HepG2 (cell line): Measurements from ENCODE around the gene GRK6. TPM values are rescaled to one million over a fixed set of nuclear protein-coding genes. Genes with fewer than 3 reads are reported as not detected.

Experiments
- ATAC-seq: fragments of 200-7000 bp; cut with Tn5 transposase; 3 replicates; pipeline ENCODE4 v1.9.1; 2020; ENCODE audit warnings: mild to moderate bottlenecking, moderate library complexity
- BruUV-seq: library from RNA; stranded (reverse); fragments of 400-500 nt; replicated peaks from 2 replicates; lab custom pipeline; 2021; lab: Mats Ljungman, UMichigan
- CTCF ChIA-PET: fragments of 300-600 bp; formaldehyde crosslinking; extraction: SDS; loops from one replicate; lab custom pipeline; 2021; ENCODE audit warnings: low total read pairs, inconsistent platforms, low intra/inter-chr PET ratio; lab: Yijun Ruan, JAX
- POLR2A ChIA-PET: fragments of 350-600 bp; sonication (Branson Sonifier 250); formaldehyde crosslinking; loops from one replicate; lab custom pipeline; 2020; ENCODE audit warnings: antibody characterized with exemption, inconsistent platforms; lab: Yijun Ruan, JAX
- DNase-seq: peaks from one replicate; pipeline ENCODE4 v3.0.0-alpha.2; 2015; ENCODE audit warnings: low spot score
- FAIRE-seq: peaks from 3 replicates; lab custom pipeline; 2011; peaks lifted over from hg19 to GRCh38; lab: Jason Lieb, UNC
- H2AFZ ChIP-seq: one replicate; pipeline ENCODE4 v1.6.1; 2011; ENCODE audit warnings: low read length, inconsistent platforms
- H3K27ac ChIP-seq: fragments of 300-600 bp; 3 replicates; pipeline ENCODE4 v1.8.0; 2011; ENCODE audit warnings: mixed run types, mild to moderate bottlenecking, mixed read lengths, low read length, inconsistent platforms; ENCODE audit not compliant: insufficient read depth; ENCODE audit errors: extremely low read length
- H3K27me3 ChIP-seq, 2 experiments: fragments of 200-600 bp in 1 of 2; 2 replicates in 1 of 2; 3 replicates in 1 of 2; pipeline versions ENCODE4 v1.6.0 to v1.8.0; 2011; ENCODE audit warnings: low read length in 2 of 2, mild to moderate bottlenecking in 2 of 2, moderate library complexity in 2 of 2, inconsistent platforms in 1 of 2; ENCODE audit not compliant: insufficient read depth in 2 of 2, control insufficient read depth in 1 of 2
- H3K36me3 ChIP-seq, 2 experiments: fragments of 200-600 bp in 1 of 2; replicated peaks in 1 of 2; 2 replicates in 1 of 2; 3 replicates in 1 of 2; pipeline versions ENCODE4 v1.5.1 to v1.8.0; 2011; ENCODE audit warnings: low read length in 2 of 2, inconsistent platforms in 1 of 2; ENCODE audit not compliant: insufficient read depth in 2 of 2, control insufficient read depth in 1 of 2
- H3K4me1 ChIP-seq: 2 replicates; pipeline ENCODE4 v1.5.1; 2012; ENCODE audit warnings: low read length, inconsistent platforms; ENCODE audit not compliant: insufficient read depth
- H3K4me2 ChIP-seq: 2 replicates; pipeline ENCODE4 v1.6.0; 2011; ENCODE audit warnings: low read depth, low read length, inconsistent platforms
- H3K4me3 ChIP-seq, 3 experiments: fragments of 200-600 bp in 1 of 3; sonication (generic), shearing (Covaris generic) in 1 of 3; replicated peaks in 1 of 3; 2 replicates each; pipeline ENCODE4 v1.5.1; 2011 to 2016; ENCODE audit warnings: low read length in 3 of 3, inconsistent platforms in 2 of 3, low read depth in 2 of 3, mild to moderate bottlenecking in 2 of 3, control low read depth in 1 of 3, mixed read lengths in 1 of 3; ENCODE audit not compliant: insufficient read depth in 1 of 3
- H3K79me2 ChIP-seq: one replicate; pipeline ENCODE4 v1.6.1; 2011; ENCODE audit warnings: low read length, inconsistent platforms; ENCODE audit not compliant: insufficient read depth
- H3K9ac ChIP-seq: 2 replicates; pipeline ENCODE4 v1.6.0; 2011; ENCODE audit warnings: mild to moderate bottlenecking, low read depth, low read length, inconsistent platforms; ENCODE audit not compliant: insufficient read depth
- H3K9me3 ChIP-seq: 2 replicates; pipeline ENCODE4 v1.5.1; 2012; ENCODE audit warnings: mild to moderate bottlenecking, low read length
- H4K20me1 ChIP-seq: 2 replicates; pipeline ENCODE4 v1.6.0; 2011; ENCODE audit warnings: inconsistent platforms, mild to moderate bottlenecking, low read length, moderate library complexity; ENCODE audit not compliant: insufficient read depth
- AGO1 ChIP-seq: fragments of 200-400 bp; formaldehyde crosslinking; IDR thresholded peaks from 2 replicates; pipeline ENCODE4 v1.6.1; 2017; ENCODE audit warnings: mild to moderate bottlenecking, low read depth, low read length, moderate library complexity; ENCODE audit not compliant: poor library complexity, severe bottlenecking
- AGO2 ChIP-seq: fragments of 200-400 bp; formaldehyde crosslinking; optimal IDR thresholded peaks from 2 replicates; pipeline ENCODE3; 2017; ENCODE audit warnings: mild to moderate bottlenecking, low read depth, low read length, moderate library complexity
- KDM2A ChIP-seq: sonication (generic); formaldehyde crosslinking; IDR thresholded peaks from 2 replicates; pipeline ENCODE4 v1.4.0; 2020; ENCODE audit warnings: low read depth, missing genetic modification reagents, borderline replicate concordance
- NFKB2 ChIP-seq: sonication (generic); formaldehyde crosslinking; IDR thresholded peaks from 2 replicates; pipeline ENCODE4 v1.4.0; 2020; ENCODE audit warnings: missing genetic modification reagents, borderline replicate concordance
- POLR2A ChIP-seq, 2 experiments: IDR thresholded peaks; 2 replicates each; pipeline ENCODE4 v1.6.1; 2011; ENCODE audit warnings: low read depth in 2 of 2, low read length in 2 of 2, mild to moderate bottlenecking in 1 of 2, moderate library complexity in 1 of 2; ENCODE audit not compliant: insufficient read depth in 1 of 2
- RBFOX2 ChIP-seq: fragments of 200-400 bp; formaldehyde crosslinking; IDR thresholded peaks from 2 replicates; pipeline ENCODE4 v1.6.1; 2017; ENCODE audit warnings: low read depth, mild to moderate bottlenecking, low read length
- RCOR2 ChIP-seq: IDR thresholded peaks from 2 replicates; pipeline ENCODE4 v1.6.1; 2016; ENCODE audit warnings: missing biosample characterization, missing genetic modification reagents
- ZNF121 ChIP-seq: sonication (generic); formaldehyde crosslinking; IDR thresholded peaks from 2 replicates; pipeline ENCODE4 v1.5.0; 2020; ENCODE audit warnings: mild to moderate bottlenecking, missing genetic modification reagents
- ZNF605 ChIP-seq: sonication (generic); formaldehyde crosslinking; IDR thresholded peaks from 2 replicates; pipeline ENCODE4 v1.8.0; 2022; ENCODE audit warnings: mild to moderate bottlenecking, missing genetic modification reagents
- ZNF687 ChIP-seq: sonication (generic); formaldehyde crosslinking; IDR thresholded peaks from 2 replicates; pipeline ENCODE4 v1.5.1; 2020; ENCODE audit warnings: mild to moderate bottlenecking, missing genetic modification reagents, moderate library complexity
- whole genome bisulfite sequencing: methylation state at CpG from one replicate; pipeline ENCODE4 v1.1.6; 2017; ENCODE audit warnings: low lambda C conversion rate; 5-methylcytosine and 5-hydroxymethylcytosine counted together
- in situ Hi-C: cut with HindIII; loops from 2 replicates; pipeline ENCODE4 v1.10.0; 2017; ENCODE audit warnings: low pct_unique_long_range_greater_than_20kb; ENCODE audit not compliant: extremely low pct_ligation_motif_present
- intact Hi-C: fragments of 100-400 bp; cut with micrococcal nuclease; formaldehyde crosslinking; loops from one replicate; pipeline ENCODE4 v1.10.0; 2022; ENCODE audit not compliant: unreplicated experiment
- polyA plus RNA-seq, 8 experiments: library from polyadenylated mRNA; depleted of rRNA in 3 of 8; stranded (reverse) in 7 of 8; unstranded in 1 of 8; fragments of >200 nt; fragmentation: Illumina TruSeq in 4 of 8; extraction: Trizol in 4 of 8; gene quantifications; 2 replicates each; pipeline versions ENCODE4 v1.2.1 to v1.2.3, GENCODE V29; 2011 to 2016; ENCODE audit warnings: low read depth in 4 of 8, missing spikeins in 1 of 8, mixed read lengths in 1 of 8; ENCODE audit not compliant: insufficient read depth in 1 of 8
- total RNA-seq, 5 experiments: library from RNA; depleted of rRNA; stranded (reverse); fragments of >200 nt; fragmentation: Illumina TruSeq; extraction: Trizol; gene quantifications; 2 replicates each; pipeline ENCODE4 v1.2.3, GENCODE V29; 2016; ENCODE audit warnings: low read depth in 1 of 5

The GRK6 gene
- total and polyA plus RNA-seq, 2 of the 13 experiments (the other 11 are each of a cell fraction or from before 2014, with no cell fraction given), result 13.2 to 19.9 TPM

GRCh38 chr5:177435847-177436536 lies 9.5 kb downstream of the GRK6 start:
- Histone ChIP-seq H3K4me2 (0 out of 2 replicates have a peak overlapping the region, but pooled peaks have one; percentile 14), H3K9ac (no peak overlapping the region), H3K27me3 (no peaks in the 10 kb centered on the region), H3K36me3 (peaks cover 22 to 34% of the 10 kb centered on the region in 2 experiments; a peak in 4 of 5 replicates), H3K4me3 (no peak overlapping the region), H3K4me1 (peaks cover 35% of the 10 kb centered on the region), H3K79me2 (no peaks in the 10 kb centered on the region), H2AFZ (no peak overlapping the region), H3K9me3 (no peaks in the 10 kb centered on the region), H3K27ac (peak overlapping the region; percentile 43), H4K20me1 (no peaks in the 10 kb centered on the region)
- ChIA-PET POLR2A (interaction anchor here (1.1 to 2.6 kb wide), 4 partner anchors 9 to 31 kb away, joined by 3 to 6 read pairs (median 4); partner anchors contain the start of gene GRK6), CTCF (no interaction called here)
- in situ Hi-C loops (no loop called here), intact Hi-C loops (no loop called here)
- peak; percentile 91 for TF ChIP-seq AGO2
- peak; percentile 52; the same call in 1 of the 2 replicates for TF ChIP-seq ZNF605 (CRISPR knock-in tag)
- no peak for TF ChIP-seq ZNF687
- 0 out of 2 replicates have a peak, but pooled peaks have one; percentile 34 for TF ChIP-seq RBFOX2
- TF ChIP-seq ZNF121, result no peak
- no peak for TF ChIP-seq NFKB2 (CRISPR knock-in tag)
- TF ChIP-seq AGO1, result peak; percentile 38
- TF ChIP-seq POLR2A (IDR thresholded peaks at IDR 0.05; ENCODE audit: insufficient read depth in 1 of 2, low read depth in 2 of 2, low read length in 2 of 2), result no peak
- TF ChIP-seq RCOR2 (CRISPR knock-in tag), result no peak
- TF ChIP-seq KDM2A (CRISPR knock-in tag), result 0 out of 2 replicates have a peak, but pooled peaks have one; percentile 22
- DNase-seq, result no peak
- no peak for ATAC-seq
- FAIRE-seq, result no peak
- BruUV-seq, result no TSS peak
- WGBS, result 97% methylated on average over 22 of the region's 37 CpGs
